Left lung (tissue), 10 donors: Measurements from ENCODE around the gene PPM1H. TPM values are rescaled to one million over a fixed set of nuclear protein-coding genes. Genes with fewer than 3 reads are reported as not detected.

Source experiments
- ATAC-seq: fragments of 200-7000 bp; cut with Tn5 transposase; one replicate; pipeline ENCODE4 v1.9.1; 2020; ENCODE audit warnings: moderate library complexity
- DNase-seq, 4 donors: peaks; one replicate each; pipeline ENCODE4 v3.0.0-alpha.2; 2013 to 2020
- H3K27ac ChIP-seq, 2 donors: fragments of 200-600 bp; sonication (generic) in 1 of 2; one replicate each; pipeline versions ENCODE4 v1.5.0 to v1.8.0; 2020 to 2021
- H3K27me3 ChIP-seq, 2 donors: fragments of 200-600 bp; sonication (generic) in 1 of 2; one replicate each; pipeline versions ENCODE4 v1.5.0 to v1.8.0; 2020 to 2021
- H3K36me3 ChIP-seq, 2 donors: fragments of 200-600 bp; sonication (generic) in 1 of 2; one replicate each; pipeline versions ENCODE4 v1.5.0 to v1.8.0; 2020 to 2021
- H3K4me1 ChIP-seq, 2 donors: fragments of 200-600 bp; one replicate each; pipeline ENCODE4 v1.8.0; 2021
- H3K4me3 ChIP-seq, 2 donors: fragments of 200-600 bp; sonication (generic) in 1 of 2; one replicate each; pipeline versions ENCODE4 v1.5.0 to v1.8.0; 2020 to 2021; ENCODE audit warnings: mild to moderate bottlenecking in 1 of 2
- H3K9me3 ChIP-seq, 2 donors: fragments of 200-600 bp; sonication (generic) in 1 of 2; one replicate each; pipeline versions ENCODE4 v1.5.0 to v1.8.0; 2020 to 2021
- intact Hi-C, 2 donors: fragments of 100-400 bp; cut with DNase I; formaldehyde crosslinking; loops; one replicate each; pipeline versions ENCODE4 v1.11.2 to v1.14.2; 2022
- polyA plus RNA-seq, 6 donors: library from polyadenylated mRNA; unstranded; fragments of 120-200 nt; gene quantifications; one replicate each; pipeline ENCODE4 v1.2.1, GENCODE V29; 2013; ENCODE audit not compliant: insufficient read length in 6 of 6
- total RNA-seq, 2 donors: library from RNA; stranded (reverse); fragmentation: NEBNext Ultra II Directional; extraction: Animal tissue kit (Norgen Biotek cat#: 25700); gene quantifications; one replicate each; pipeline ENCODE4 v1.2.1, GENCODE V29; 2021
- TF ChIP-seq, protein P1 (sequence below), 2 donors: fragments of 200-600 bp; sonication (generic) in 1 of 2; IDR thresholded peaks; one replicate each; pipeline versions ENCODE4 v1.5.0 to v1.8.0; 2021; ENCODE audit warnings: antibody characterized with exemption in 2 of 2
- donor health status: DM: no; HTN: yes; CAD: no.
- donor health status: DM: no; HTN: no; CAD: no.

PPM1H gene
- total and polyA plus RNA-seq, 8 donors: 5.9 to 12.7 (median 10.6) TPM

DNA sequence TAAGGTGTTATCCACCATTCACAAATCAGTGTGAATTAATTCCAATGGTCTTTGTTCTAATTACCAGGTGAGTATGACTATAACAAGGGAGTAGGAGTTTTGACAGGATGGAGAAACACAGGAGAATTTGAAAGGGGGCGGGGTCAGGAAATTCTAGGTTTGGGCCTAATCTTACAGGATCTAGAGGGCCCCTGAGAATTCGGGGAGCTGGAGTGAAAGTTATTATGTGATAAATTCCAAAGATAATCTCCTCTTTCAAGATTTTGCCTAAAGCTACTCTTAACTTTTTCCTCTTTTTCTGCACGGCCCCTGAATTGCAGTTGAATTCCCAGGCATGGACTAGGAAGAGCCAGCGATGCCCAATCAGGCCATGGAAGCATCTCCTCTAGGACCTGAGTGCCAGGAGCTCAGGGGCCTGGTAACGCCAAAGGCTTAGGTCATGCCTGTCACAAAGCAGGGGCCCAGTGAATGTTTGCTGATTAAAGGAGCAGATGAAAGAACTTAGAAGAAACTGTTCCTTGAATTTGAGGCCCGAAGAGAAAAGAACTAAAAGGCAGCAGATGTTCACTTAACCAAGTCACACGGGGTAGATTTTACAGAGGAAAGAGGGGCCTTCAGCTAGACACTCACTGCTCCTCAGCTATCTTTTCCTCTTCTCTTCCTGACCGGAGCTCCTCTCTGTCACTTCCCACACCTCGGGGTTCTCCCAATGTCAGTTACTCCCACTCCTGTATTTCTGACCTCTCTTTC lies 195.5 kb downstream of the PPM1H start:
- DNase-seq: no peak
- Histone ChIP-seq H3K36me3 (no peaks in the 10 kb centered on the region), H3K4me3 (no peak overlapping the region), H3K27ac (no peak overlapping the region), H3K4me1 (peaks cover 0 to under 1% of the 10 kb centered on the region in 2 donors), H3K9me3 (no peaks in the 10 kb centered on the region), H3K27me3 (no peaks in the 10 kb centered on the region)
- ATAC-seq: no peak
- intact Hi-C loops: no loop called here
- TF ChIP-seq, protein P1, sequence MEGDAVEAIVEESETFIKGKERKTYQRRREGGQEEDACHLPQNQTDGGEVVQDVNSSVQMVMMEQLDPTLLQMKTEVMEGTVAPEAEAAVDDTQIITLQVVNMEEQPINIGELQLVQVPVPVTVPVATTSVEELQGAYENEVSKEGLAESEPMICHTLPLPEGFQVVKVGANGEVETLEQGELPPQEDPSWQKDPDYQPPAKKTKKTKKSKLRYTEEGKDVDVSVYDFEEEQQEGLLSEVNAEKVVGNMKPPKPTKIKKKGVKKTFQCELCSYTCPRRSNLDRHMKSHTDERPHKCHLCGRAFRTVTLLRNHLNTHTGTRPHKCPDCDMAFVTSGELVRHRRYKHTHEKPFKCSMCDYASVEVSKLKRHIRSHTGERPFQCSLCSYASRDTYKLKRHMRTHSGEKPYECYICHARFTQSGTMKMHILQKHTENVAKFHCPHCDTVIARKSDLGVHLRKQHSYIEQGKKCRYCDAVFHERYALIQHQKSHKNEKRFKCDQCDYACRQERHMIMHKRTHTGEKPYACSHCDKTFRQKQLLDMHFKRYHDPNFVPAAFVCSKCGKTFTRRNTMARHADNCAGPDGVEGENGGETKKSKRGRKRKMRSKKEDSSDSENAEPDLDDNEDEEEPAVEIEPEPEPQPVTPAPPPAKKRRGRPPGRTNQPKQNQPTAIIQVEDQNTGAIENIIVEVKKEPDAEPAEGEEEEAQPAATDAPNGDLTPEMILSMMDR (IDR thresholded peaks at IDR 0.05): no peak

GRCh38 chr12:62738616-62739015 lies 196.3 kb downstream of the PPM1H start:
- no peaks in the 10 kb centered on the region for H3K9me3 ChIP-seq
- ATAC-seq: no peak
- no peak overlapping the region for H3K4me3 ChIP-seq
- no peaks in the 10 kb centered on the region for H3K4me1 ChIP-seq
- H3K27ac ChIP-seq: no peak overlapping the region
- TF ChIP-seq, protein P1 (IDR thresholded peaks at IDR 0.05): no peak
- no peaks in the 10 kb centered on the region for H3K27me3 ChIP-seq
- no peaks in the 10 kb centered on the region for H3K36me3 ChIP-seq
- no peak for DNase-seq
- intact Hi-C loops: no loop called here

DNA sequence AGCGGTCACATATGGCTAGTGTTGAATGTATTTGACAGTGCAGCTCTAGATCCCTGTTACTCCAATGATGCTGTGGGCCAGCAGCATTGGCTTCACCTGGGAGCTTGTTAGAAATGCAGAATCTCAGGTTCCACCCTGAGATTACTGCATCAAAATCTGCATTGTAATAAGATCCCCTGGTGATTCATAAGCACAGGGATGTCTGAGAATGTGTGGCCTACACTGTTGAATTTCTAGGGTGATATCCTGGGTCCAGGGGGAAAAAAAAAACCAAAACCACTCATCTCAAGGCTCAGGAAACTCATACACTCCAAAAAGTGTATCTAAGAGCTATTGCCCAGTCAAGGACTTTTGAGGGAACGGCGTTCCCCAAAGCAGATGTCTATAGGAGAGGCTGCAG lies 196.8 kb downstream of the PPM1H start:
- H3K4me3 ChIP-seq: no peak overlapping the region

DNA sequence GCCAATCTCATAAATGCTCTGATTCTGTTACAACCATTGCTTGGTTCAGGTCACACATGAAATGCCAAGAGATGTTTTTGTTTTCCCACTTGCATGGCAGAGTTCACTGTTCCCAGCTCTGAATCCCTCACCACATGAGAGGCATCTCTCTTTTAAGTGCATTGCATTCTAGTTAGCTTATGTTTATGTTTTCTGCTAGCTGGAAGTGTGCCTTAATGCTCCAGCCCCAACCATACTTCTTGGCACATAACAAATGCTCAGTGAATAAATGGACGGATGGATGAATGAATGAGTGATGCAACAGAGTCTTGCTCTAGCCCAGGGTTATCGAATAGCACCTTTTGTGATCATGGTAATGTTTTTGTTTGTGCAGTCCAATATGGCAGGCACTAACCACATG lies 197.3 kb downstream of the PPM1H start:
- TF ChIP-seq, protein P1 (IDR thresholded peaks at IDR 0.05): no peak
- no peaks in the 10 kb centered on the region for H3K36me3 ChIP-seq
- no peaks in the 10 kb centered on the region for H3K9me3 ChIP-seq
- ATAC-seq (no peak), DNase-seq (no peak)
- H3K27ac ChIP-seq: no peak overlapping the region
- intact Hi-C loops: no loop called here
- H3K4me3 ChIP-seq: no peak overlapping the region
- peaks cover 0 to 8% of the 10 kb centered on the region in 2 donors for H3K4me1 ChIP-seq
- no peaks in the 10 kb centered on the region for H3K27me3 ChIP-seq

More for the DNA sequence above, 196.8 kb downstream of the PPM1H start:
- Histone ChIP-seq H3K27me3 (no peaks in the 10 kb centered on the region), H3K27ac (no peak overlapping the region), H3K4me1 (peaks cover 0 to 3% of the 10 kb centered on the region in 2 donors), H3K9me3 (no peaks in the 10 kb centered on the region), H3K36me3 (no peaks in the 10 kb centered on the region)
- no peak for DNase-seq
- intact Hi-C loops: no loop called here
- no peak for ATAC-seq
- TF ChIP-seq, protein P1 (IDR thresholded peaks at IDR 0.05): no peak

DNA sequence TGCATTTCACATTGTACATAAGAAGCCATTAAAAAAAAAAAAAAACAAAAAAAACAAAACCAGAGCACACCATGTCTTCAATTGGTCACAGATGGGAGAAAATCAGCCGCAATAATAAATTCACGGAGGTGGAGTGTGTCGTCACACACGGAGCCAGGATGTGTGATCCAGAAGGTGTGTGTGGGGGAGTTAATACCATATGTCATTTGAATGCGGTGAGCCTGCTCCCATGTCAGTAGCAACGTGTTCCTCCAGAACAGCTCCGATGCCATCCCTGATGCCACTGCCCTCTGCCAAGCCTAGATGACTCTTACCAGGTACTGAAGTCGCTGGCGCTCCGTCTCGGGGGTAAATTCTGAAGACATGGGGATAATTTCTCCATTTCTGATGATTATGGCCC lies 197.8 kb downstream of the PPM1H start:
- TF ChIP-seq, protein P1 (IDR thresholded peaks at IDR 0.05): no peak
- DNase-seq (no peak), ATAC-seq (no peak)
- H3K27ac ChIP-seq: no peak overlapping the region
- H3K4me1 ChIP-seq: peaks cover 0 to 12% of the 10 kb centered on the region in 2 donors
- H3K4me3 ChIP-seq: no peak overlapping the region
- no peaks in the 10 kb centered on the region for H3K9me3 ChIP-seq
- H3K27me3 ChIP-seq: no peaks in the 10 kb centered on the region
- no peaks in the 10 kb centered on the region for H3K36me3 ChIP-seq
- intact Hi-C loops: no loop called here
